ENCODE measurements around the gene RPIA. TPM values are rescaled to one million over a fixed set of nuclear protein-coding genes. Genes with fewer than 3 reads are reported as not detected.

Gene RPIA
- total and polyA plus RNA-seq, 4 donors, result 16.8 to 25.3 (median 18.4) TPM

- no peak for ATAC-seq (ENCODE audit: insufficient read depth, low FRiP score)
- no peak overlapping the region for H3K9ac ChIP-seq (ENCODE audit: insufficient read depth in 1 of 2, low read length in 2 of 2)
- H3K4me1 ChIP-seq (ENCODE audit: control insufficient read depth in 5 of 5, insufficient read depth in 5 of 5, low read length in 5 of 5), result peaks cover 0 to 16% (median 0%) of the 10 kb centered on the region in 5 donors
- no peak for DNase-seq
- no peaks in the 10 kb centered on the region for H3K27me3 ChIP-seq (ENCODE audit: control insufficient read depth in 3 of 3, insufficient read depth in 3 of 3, low read length in 2 of 3)
- H3K27ac ChIP-seq (ENCODE audit: low read depth in 1 of 2, low read length in 1 of 2), result peak overlapping the region in 1 of 2 donors; percentile 22
- WGBS, 2 donors, result 62 to 83% methylated on average over 8 of the region's 8 CpGs
- H3K9me3 ChIP-seq (ENCODE audit: control insufficient read depth in 4 of 4, insufficient read depth in 3 of 4, low read length in 3 of 4), result no peaks in the 10 kb centered on the region
- peaks cover 0 to 6% (median 0%) of the 10 kb centered on the region in 4 donors for H3K36me3 ChIP-seq (ENCODE audit: control insufficient read depth in 4 of 4, insufficient read depth in 4 of 4, low read length in 4 of 4)
- H3K4me3 ChIP-seq, result no peak overlapping the region
- TF ChIP-seq CTCF (IDR thresholded peaks at IDR 0.05; ENCODE audit: control extremely low read depth, extremely low read depth), result no peak
Observed at GRCh38 chr2:88729061-88729745, 37.7 kb downstream of the RPIA start.

GRCh38 chr2:88733155-88733902 lies 41.9 kb downstream of the RPIA start:
- H3K9me3 ChIP-seq (ENCODE audit: control insufficient read depth in 4 of 4, insufficient read depth in 3 of 4, low read length in 3 of 4), result no peaks in the 10 kb centered on the region
- H3K27me3 ChIP-seq (ENCODE audit: control insufficient read depth in 3 of 3, insufficient read depth in 3 of 3, low read length in 2 of 3), result no peaks in the 10 kb centered on the region
- H3K4me3 ChIP-seq, result no peak overlapping the region
- H3K27ac ChIP-seq (ENCODE audit: low read depth in 1 of 2, low read length in 1 of 2), result no peak overlapping the region
- H3K9ac ChIP-seq (ENCODE audit: insufficient read depth in 1 of 2, low read length in 2 of 2), result no peak overlapping the region
- ATAC-seq (ENCODE audit: insufficient read depth, low FRiP score), result no peak
- peaks cover 5 to 26% (median 15%) of the 10 kb centered on the region in 4 donors for H3K36me3 ChIP-seq (ENCODE audit: control insufficient read depth in 4 of 4, insufficient read depth in 4 of 4, low read length in 4 of 4)
- WGBS, 2 donors, result 97 to 100% methylated on average over 4 of the region's 4 CpGs
- no peak for DNase-seq
- peaks cover 0 to 27% (median 0%) of the 10 kb centered on the region in 5 donors for H3K4me1 ChIP-seq (ENCODE audit: control insufficient read depth in 5 of 5, insufficient read depth in 5 of 5, low read length in 5 of 5)
- TF ChIP-seq CTCF (IDR thresholded peaks at IDR 0.05; ENCODE audit: control extremely low read depth, extremely low read depth), result no peak

- Histone ChIP-seq H3K9ac (ENCODE audit: insufficient read depth in 1 of 2, low read length in 2 of 2) (no peak overlapping the region), H3K36me3 (ENCODE audit: control insufficient read depth in 4 of 4, insufficient read depth in 4 of 4, low read length in 4 of 4) (peaks cover 5 to 32% (median 15%) of the 10 kb centered on the region in 4 donors), H3K27ac (ENCODE audit: low read depth in 1 of 2, low read length in 1 of 2) (no peak overlapping the region), H3K9me3 (ENCODE audit: control insufficient read depth in 4 of 4, insufficient read depth in 3 of 4, low read length in 3 of 4) (no peaks in the 10 kb centered on the region), H3K4me1 (ENCODE audit: control insufficient read depth in 5 of 5, insufficient read depth in 5 of 5, low read length in 5 of 5) (peaks cover 0 to 28% (median 0%) of the 10 kb centered on the region in 5 donors), H3K27me3 (ENCODE audit: control insufficient read depth in 3 of 3, insufficient read depth in 3 of 3, low read length in 2 of 3) (no peaks in the 10 kb centered on the region), H3K4me3 (no peak overlapping the region)
- TF ChIP-seq CTCF (IDR thresholded peaks at IDR 0.05; ENCODE audit: control extremely low read depth, extremely low read depth), result no peak
- DNase-seq (no peak), ATAC-seq (ENCODE audit: insufficient read depth, low FRiP score) (no peak)
- 75 to 87% methylated on average over 4 of the region's 4 CpGs for WGBS, 2 donors
Observed at GRCh38 chr2:88735133-88735532, 43.7 kb downstream of the RPIA start.
